Adrenal gland (tissue), 12 donors: ENCODE measurements around the gene OTUD3. TPM values are rescaled to one million over a fixed set of nuclear protein-coding genes. Genes with fewer than 3 reads are reported as not detected.

ENCODE experiments used
- DNase-seq, 7 donors: peaks; one replicate each; pipeline ENCODE4 v3.0.0-alpha.2; 2019 to 2020
- H3K27ac ChIP-seq, 5 donors: fragments of 200-600 bp; sonication (generic) in 4 of 5; 1 replicate in 3 of 5; 2 replicates in 2 of 5; pipeline versions ENCODE4 v1.5.1 to v1.8.0; 2016 to 2020; ENCODE audit warnings: mild to moderate bottlenecking in 1 of 5
- H3K27me3 ChIP-seq: fragments of 200-600 bp; 2 replicates; pipeline ENCODE4 v1.8.0; 2021
- H3K36me3 ChIP-seq, 2 donors: fragments of 200-600 bp; replicated peaks in 1 of 2; 1 replicate in 1 of 2; 2 replicates in 1 of 2; pipeline versions ENCODE4 v1.5.1 to v1.8.0; 2018 to 2022
- H3K4me1 ChIP-seq, 2 donors: fragments of 200-600 bp; replicated peaks in 1 of 2; 1 replicate in 1 of 2; 2 replicates in 1 of 2; pipeline versions ENCODE4 v1.5.1 to v1.8.0; 2018 to 2021
- H3K4me3 ChIP-seq, 4 donors: fragments of 200-600 bp; sonication (generic) in 3 of 4; one replicate each; pipeline ENCODE4 v1.5.1; 2016 to 2018
- H3K9me3 ChIP-seq, 3 donors: fragments of 200-600 bp; sonication (generic) in 1 of 3; replicated peaks in 1 of 3; 1 replicate in 2 of 3; 2 replicates in 1 of 3; pipeline versions ENCODE4 v1.5.1 to v1.8.0; 2016 to 2021
- CTCF ChIP-seq, 6 experiments: fragments of 450-650 bp in 4 of 6; fragments of 200-600 bp in 2 of 6; sonication (generic) in 1 of 6; IDR thresholded peaks; 1 replicate in 5 of 6; 2 replicates in 1 of 6; pipeline versions ENCODE4 v1.5.1 to v1.8.0; 2016 to 2021; ENCODE audit warnings: antibody characterized with exemption in 6 of 6, mild to moderate bottlenecking in 2 of 6, moderate library complexity in 1 of 6
- POLR2A ChIP-seq, 2 donors: fragments of 450-650 bp; IDR thresholded peaks; one replicate each; pipeline ENCODE4 v1.6.1; 2017; ENCODE audit warnings: antibody characterized with exemption in 2 of 2, mild to moderate bottlenecking in 2 of 2, moderate library complexity in 1 of 2
- WGBS, 4 donors: extraction: QIAGEN DNeasy Blood & Tissue Kit in 2 of 4; methylation state at CpG; one replicate each; pipeline versions ENCODE4 v1.1.5 to v1.1.7; 2013 to 2017; 5-methylcytosine and 5-hydroxymethylcytosine counted together
- intact Hi-C, 2 donors: fragments of 100-400 bp; cut with DNase I; formaldehyde crosslinking; loops; one replicate each; pipeline versions ENCODE4 v1.14.1 to v1.15.0; 2022 to 2023
- polyA plus RNA-seq, 3 donors: library from polyadenylated mRNA; stranded (reverse); fragments of 200-250 nt in 2 of 3; fragments of 350-450 nt in 1 of 3; fragmentation: Illumina TruSeq in 1 of 3; extraction: RNeasy Lipid Tissue Mini Kit (QIAGEN cat#74804) in 1 of 3; gene quantifications; one replicate each; pipeline ENCODE4 v1.2.3, GENCODE V29; 2013 to 2014
- total RNA-seq, 9 donors: library from RNA; depleted of rRNA in 4 of 9; stranded (reverse); fragments of >200 nt in 4 of 9; fragments of 120-200 nt in 1 of 9; fragmentation: NEBNext Ultra II Directional in 1 of 9; extraction: Animal tissue kit (Norgen Biotek cat#: 25700) in 1 of 9; gene quantifications; one replicate each; pipeline versions ENCODE4 v1.1.0 to v1.2.4, GENCODE V29; 2013 to 2023
- donor health status: healthy with polysubstance abuse.
- donor health status: Bipolar disorder and iron deficiency.
- donor health status: DM: yes; HTN: yes; CAD: no.
- donor health status: DM: no; HTN: no; CAD: no.
- donor health status: DM: no; HTN: no; CAD: no.
- donor health status: DM: yes; HTN: yes; CAD: no.

Gene OTUD3
- total and polyA plus RNA-seq, 12 donors = 3.0 to 15.3 (median 5.5) TPM

- Histone ChIP-seq H3K4me3 (no peak overlapping the region), H3K36me3 (no peaks in the 10 kb centered on the region), H3K27me3 (no peaks in the 10 kb centered on the region), H3K27ac (no peak overlapping the region), H3K4me1 (peaks cover 5% of the 10 kb centered on the region in 2 donors), H3K9me3 (peaks cover 0 to 6% (median 0%) of the 10 kb centered on the region in 3 donors)
- intact Hi-C loops = no loop called here
- 77 to 93% (median 80%) methylated on average over 2 of the region's 2 CpGs for WGBS, 4 donors
- no peak for TF ChIP-seq CTCF (IDR thresholded peaks at IDR 0.05)
- TF ChIP-seq POLR2A (IDR thresholded peaks at IDR 0.05) = no peak
- DNase-seq = no peak
These were observed 22.3 kb upstream of the OTUD3 start for GRCh38 chr1:19859876-19860275.

- Histone ChIP-seq H3K4me3 (no peak overlapping the region), H3K27ac (no peak overlapping the region), H3K9me3 (peaks cover 0 to 6% (median 0%) of the 10 kb centered on the region in 3 donors), H3K4me1 (peaks cover 5% of the 10 kb centered on the region in 2 donors), H3K36me3 (no peaks in the 10 kb centered on the region), H3K27me3 (no peaks in the 10 kb centered on the region)
- no peak for DNase-seq
- WGBS, 4 donors = 72 to 80% (median 76%) methylated on average over 1 to 2 of the region's 2 CpGs
- intact Hi-C loops = no loop called here
- no peak for TF ChIP-seq CTCF (IDR thresholded peaks at IDR 0.05)
- no peak for TF ChIP-seq POLR2A (IDR thresholded peaks at IDR 0.05)
These were observed 21.8 kb upstream of the OTUD3 start for GRCh38 chr1:19860418-19860817.

GRCh38 chr1:19861034-19861433 is 21.2 kb upstream of the OTUD3 start:
- Histone ChIP-seq H3K4me1 (peaks cover 5% of the 10 kb centered on the region in 2 donors), H3K27ac (no peak overlapping the region), H3K9me3 (peaks cover 0 to 6% (median 0%) of the 10 kb centered on the region in 3 donors), H3K36me3 (no peaks in the 10 kb centered on the region), H3K4me3 (no peak overlapping the region), H3K27me3 (no peaks in the 10 kb centered on the region)
- TF ChIP-seq CTCF (IDR thresholded peaks at IDR 0.05) (no peak), POLR2A (IDR thresholded peaks at IDR 0.05) (no peak)
- DNase-seq = no peak
- intact Hi-C loops = no loop called here
- WGBS, 4 donors = 80 to 87% (median 84%) methylated on average over 2 of the region's 2 CpGs

- 79 to 90% (median 83%) methylated on average over 1 of the region's 1 CpG for WGBS, 4 donors
- H3K27me3 ChIP-seq = no peaks in the 10 kb centered on the region
- peaks cover 5% of the 10 kb centered on the region in 2 donors for H3K4me1 ChIP-seq
- H3K36me3 ChIP-seq = no peaks in the 10 kb centered on the region
- H3K4me3 ChIP-seq = no peak overlapping the region
- H3K9me3 ChIP-seq = peaks cover 0 to 6% (median 0%) of the 10 kb centered on the region in 3 donors
- intact Hi-C loops = no loop called here
- TF ChIP-seq CTCF (IDR thresholded peaks at IDR 0.05) (no peak), POLR2A (IDR thresholded peaks at IDR 0.05) (no peak)
- H3K27ac ChIP-seq = no peak overlapping the region
- DNase-seq = no peak
These were observed 20.2 kb upstream of the OTUD3 start for GRCh38 chr1:19861842-19862530.
